ENCODE results near the gene BOC.

- no peak for TF ChIP-seq POLR2A (IDR thresholded peaks at IDR 0.05)
- TF ChIP-seq CTCF (IDR thresholded peaks at IDR 0.05) = no peak
Observed at GRCh38 chr3:113275583-113275928, 64.2 kb downstream of the BOC start.
